Measurements from ENCODE around the gene ZNF501. TPM values are rescaled to one million over a fixed set of nuclear protein-coding genes. Genes with fewer than 3 reads are reported as not detected.
A peak's percentile ranks its signal among the peaks of the same experiment; 100 is the strongest.

The ZNF501 gene
- polyA plus RNA-seq (2011; rRNA removed) (3.7 and 4.8 TPM in 2 replicates), polyA minus RNA-seq (2011; rRNA and poly(A)+ RNA removed) (2.5 and 5.3 TPM in 2 replicates)

GRCh38 chr3:44729384-44729910 is at the start of gene ZNF501:
TSS of gene ZNF501 (plus strand) at chr3:44729635. CDS start at chr3:44734422, 4,787 bp downstream.
- Histone ChIP-seq H3K27me3 (ENCODE audit: control insufficient read depth, insufficient read depth, low read length) (no peaks in the 10 kb centered on the region), H3K36me3 (ENCODE audit: control insufficient read depth, insufficient read depth, low read length) (peaks cover 4% of the 10 kb centered on the region; the same call in 1 of the 2 replicates), H3K4me3 (ENCODE audit: low read depth, low read length) (peak within 1 kb of the TSS; percentile 55)
- DNase-seq (ENCODE audit: low read depth), result peak; percentile 26
- TF ChIP-seq, protein P1, sequence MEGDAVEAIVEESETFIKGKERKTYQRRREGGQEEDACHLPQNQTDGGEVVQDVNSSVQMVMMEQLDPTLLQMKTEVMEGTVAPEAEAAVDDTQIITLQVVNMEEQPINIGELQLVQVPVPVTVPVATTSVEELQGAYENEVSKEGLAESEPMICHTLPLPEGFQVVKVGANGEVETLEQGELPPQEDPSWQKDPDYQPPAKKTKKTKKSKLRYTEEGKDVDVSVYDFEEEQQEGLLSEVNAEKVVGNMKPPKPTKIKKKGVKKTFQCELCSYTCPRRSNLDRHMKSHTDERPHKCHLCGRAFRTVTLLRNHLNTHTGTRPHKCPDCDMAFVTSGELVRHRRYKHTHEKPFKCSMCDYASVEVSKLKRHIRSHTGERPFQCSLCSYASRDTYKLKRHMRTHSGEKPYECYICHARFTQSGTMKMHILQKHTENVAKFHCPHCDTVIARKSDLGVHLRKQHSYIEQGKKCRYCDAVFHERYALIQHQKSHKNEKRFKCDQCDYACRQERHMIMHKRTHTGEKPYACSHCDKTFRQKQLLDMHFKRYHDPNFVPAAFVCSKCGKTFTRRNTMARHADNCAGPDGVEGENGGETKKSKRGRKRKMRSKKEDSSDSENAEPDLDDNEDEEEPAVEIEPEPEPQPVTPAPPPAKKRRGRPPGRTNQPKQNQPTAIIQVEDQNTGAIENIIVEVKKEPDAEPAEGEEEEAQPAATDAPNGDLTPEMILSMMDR (IDR thresholded peaks at IDR 0.05; ENCODE audit: insufficient read depth, low read depth, low read length), result no peak
- CTCF ChIA-PET, result interaction anchor here (1.0 to 2.7 kb wide), 4 partner anchors 10 to 218 kb away, joined by 3 to 9 read pairs (median 4); partner anchors contain the start of gene ZNF502
- POLR2A ChIA-PET, result interaction anchor here (0.6 to 1.1 kb wide), 3 partner anchors 17 to 144 kb away, joined by 3 to 12 read pairs (median 4); partner anchors contain the start of genes ZNF502 and ZNF660

GRCh38 chr3:44680921-44681455 is 48.4 kb upstream of the ZNF501 start:
- H3K36me3 ChIP-seq (ENCODE audit: control insufficient read depth, insufficient read depth, low read length), result no peaks in the 10 kb centered on the region
- no peaks in the 10 kb centered on the region for H3K27me3 ChIP-seq (ENCODE audit: control insufficient read depth, insufficient read depth, low read length)
- ChIA-PET POLR2A (no interaction called here), CTCF (no interaction called here)
- no peak for DNase-seq (ENCODE audit: low read depth)
- TF ChIP-seq, protein P1 (IDR thresholded peaks at IDR 0.05; ENCODE audit: insufficient read depth, low read depth, low read length), result no peak
- no peak overlapping the region for H3K4me3 ChIP-seq (ENCODE audit: low read depth, low read length)

DNA sequence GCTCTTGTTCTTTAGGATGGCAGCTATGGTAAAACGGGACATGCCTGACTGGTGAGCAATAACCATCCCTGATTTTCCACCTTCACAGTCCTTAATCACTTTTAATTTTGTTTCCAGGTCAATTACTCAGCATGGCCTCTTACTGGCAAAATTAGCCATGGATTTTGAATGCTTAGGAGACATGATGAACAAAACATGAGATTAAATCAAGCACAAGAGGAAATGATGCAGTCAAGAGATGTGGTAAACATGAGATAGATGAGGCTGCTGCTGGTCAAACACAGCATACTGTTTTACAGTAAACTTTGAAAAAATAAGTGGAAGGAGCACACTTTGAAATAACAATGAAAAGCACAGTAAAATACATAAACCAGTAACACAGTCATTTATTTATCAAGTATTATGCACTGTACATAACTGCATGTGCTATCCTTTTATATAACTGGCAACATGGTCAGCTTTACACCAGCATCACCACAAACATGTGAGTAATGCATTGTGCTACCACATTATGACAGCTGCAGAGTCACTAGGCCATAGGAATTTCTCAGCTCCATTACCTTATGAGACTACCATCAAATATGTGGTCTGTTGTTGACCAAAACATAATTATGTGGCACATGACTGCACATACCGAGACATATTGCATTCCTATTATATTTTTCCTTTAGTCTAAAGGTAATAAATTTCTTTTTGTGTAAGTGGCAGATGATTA is 47.1 kb upstream of the ZNF501 start:
- no peaks in the 10 kb centered on the region for H3K27me3 ChIP-seq (ENCODE audit: control insufficient read depth, insufficient read depth, low read length)
- TF ChIP-seq, protein P1 (IDR thresholded peaks at IDR 0.05; ENCODE audit: insufficient read depth, low read depth, low read length), result no peak
- no peak overlapping the region for H3K4me3 ChIP-seq (ENCODE audit: low read depth, low read length)
- no peaks in the 10 kb centered on the region for H3K36me3 ChIP-seq (ENCODE audit: control insufficient read depth, insufficient read depth, low read length)
- DNase-seq (ENCODE audit: low read depth), result no peak
- ChIA-PET CTCF (interaction anchor here (1.4 kb wide), 1 partner anchor 14 kb away, joined by 3 read pairs; no protein-coding TSS in a partner anchor), POLR2A (no interaction called here)

GRCh38 chr3:44685128-44685800 is 44.2 kb upstream of the ZNF501 start:
- H3K36me3 ChIP-seq (ENCODE audit: control insufficient read depth, insufficient read depth, low read length), result no peaks in the 10 kb centered on the region
- TF ChIP-seq, protein P1 (IDR thresholded peaks at IDR 0.05; ENCODE audit: insufficient read depth, low read depth, low read length), result no peak
- ChIA-PET CTCF (interaction anchor here (0.6 kb wide), 1 partner anchor 27 kb away, joined by 3 read pairs; no protein-coding TSS in a partner anchor), POLR2A (no interaction called here)
- H3K27me3 ChIP-seq (ENCODE audit: control insufficient read depth, insufficient read depth, low read length), result no peaks in the 10 kb centered on the region
- peak overlapping the region; percentile 46 for H3K4me3 ChIP-seq (ENCODE audit: low read depth, low read length)
- DNase-seq (ENCODE audit: low read depth), result peak; percentile 29

Measured in BJ (cell line).